Activated CD4-positive, alpha-beta T cell treated with anti-CD3 and anti-CD28 coated beads for 1 hour (primary cell): ENCODE results near the gene IMPG2.

Experiments used
- DNase-seq: peaks from one replicate; pipeline ENCODE4 v3.0.0-alpha.2; 2020

The IMPG2 gene

GRCh38 chr3:101179637-101180036 lies 140.7 kb downstream of the IMPG2 start:
- no peak for DNase-seq

DNA sequence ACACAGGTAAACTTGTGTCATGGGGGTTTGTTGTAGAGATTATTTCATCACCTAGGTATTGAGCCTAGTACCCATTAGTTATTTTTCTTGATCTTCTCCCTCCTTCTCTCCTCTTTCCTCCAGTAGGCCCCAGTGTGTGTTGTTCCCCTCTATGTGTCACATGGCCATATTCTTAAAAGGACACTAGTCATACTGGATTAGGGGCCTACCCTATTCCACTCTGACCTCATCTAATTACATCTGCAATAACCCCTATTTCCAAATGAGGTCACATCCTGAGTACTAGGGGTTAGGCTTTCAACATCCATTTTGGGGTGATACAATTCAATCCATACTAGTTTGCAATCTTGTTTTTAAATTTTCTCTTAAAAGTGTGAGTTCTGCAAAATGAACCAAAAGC lies 142.8 kb downstream of the IMPG2 start:
- no peak for DNase-seq
